Stimulated activated CD4-positive, alpha-beta T cell treated with anti-CD3 and anti-CD28 coated beads, Interleukin-1b, Interleukin-23, amount 100 ng/mL, for 4 hours (primary cell): ENCODE data around the gene CALML3.

ENCODE experiments used
- DNase-seq, 2 donors: peaks; one replicate each; pipeline ENCODE4 v3.0.0-alpha.2; 2020; ENCODE audit warnings: low read depth in 2 of 2

Gene CALML3

DNA sequence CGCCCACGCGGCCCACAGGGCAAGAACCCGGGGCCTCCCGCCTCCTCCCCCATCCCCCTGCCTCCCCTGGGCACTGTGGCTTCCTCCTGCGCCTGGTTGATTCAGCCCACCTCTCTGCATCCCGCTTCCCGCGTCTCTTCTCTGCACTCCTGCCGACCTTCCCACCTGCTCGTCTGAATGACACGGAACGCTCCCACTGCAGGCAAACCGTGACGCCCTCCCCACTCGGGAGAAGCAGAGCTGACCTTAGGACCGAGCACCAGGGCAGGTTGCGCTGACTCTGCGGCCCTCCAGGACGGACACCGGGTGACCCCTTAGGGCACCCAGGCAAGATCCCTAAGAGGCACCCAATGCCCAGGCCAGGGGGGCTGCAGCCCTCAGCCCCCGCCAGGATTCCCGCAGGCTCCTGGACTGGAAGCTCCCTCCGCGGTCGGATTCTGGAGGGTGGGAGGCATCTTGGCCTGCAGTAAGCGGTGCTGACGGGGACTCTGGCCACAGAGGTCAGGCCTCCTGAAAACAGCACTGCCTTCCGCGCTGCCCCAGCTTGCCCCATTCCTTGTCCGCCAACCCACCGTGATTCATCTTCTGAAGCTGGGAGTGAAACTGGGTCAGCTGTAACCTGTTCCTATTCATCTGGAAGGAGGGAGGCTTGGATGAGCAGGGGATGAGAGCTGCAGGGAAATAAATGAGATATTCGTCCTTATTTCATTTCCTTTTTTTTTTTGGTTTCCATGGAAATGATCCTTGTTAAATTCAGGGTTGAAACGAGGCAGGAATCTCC lies 990 bp downstream of the CALML3 start:
- no peak for DNase-seq

DNA sequence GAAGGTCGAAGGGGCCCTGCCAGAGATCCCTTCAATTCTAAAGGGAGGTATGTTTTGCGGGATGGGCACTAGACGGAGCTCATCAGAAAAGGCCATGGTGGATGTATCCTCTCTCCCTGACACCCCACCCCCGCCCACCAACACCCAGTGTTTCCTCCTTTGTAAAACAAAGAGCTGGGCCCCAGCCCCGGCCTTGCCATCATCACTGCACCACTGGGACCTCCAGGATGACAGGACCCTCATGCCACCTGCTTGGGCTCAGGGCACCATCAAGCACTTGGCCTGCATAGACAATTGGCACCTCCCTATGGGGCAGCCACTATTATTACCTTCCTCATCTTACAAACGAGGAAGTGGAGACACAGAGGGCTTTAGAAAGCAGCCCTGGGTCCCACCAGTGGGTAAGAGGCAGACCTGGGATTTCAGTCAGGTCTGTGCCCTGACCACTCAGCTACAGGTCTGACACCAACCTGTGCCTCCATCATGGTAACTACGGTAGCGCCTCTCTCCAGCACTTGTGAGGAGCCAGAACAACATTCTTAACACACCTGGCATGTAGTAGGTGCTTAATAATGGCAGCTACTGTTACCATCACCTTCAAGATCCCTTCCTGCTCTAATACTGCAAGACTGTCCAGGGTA lies 2.0 kb downstream of the CALML3 start:
- no peak for DNase-seq

DNA sequence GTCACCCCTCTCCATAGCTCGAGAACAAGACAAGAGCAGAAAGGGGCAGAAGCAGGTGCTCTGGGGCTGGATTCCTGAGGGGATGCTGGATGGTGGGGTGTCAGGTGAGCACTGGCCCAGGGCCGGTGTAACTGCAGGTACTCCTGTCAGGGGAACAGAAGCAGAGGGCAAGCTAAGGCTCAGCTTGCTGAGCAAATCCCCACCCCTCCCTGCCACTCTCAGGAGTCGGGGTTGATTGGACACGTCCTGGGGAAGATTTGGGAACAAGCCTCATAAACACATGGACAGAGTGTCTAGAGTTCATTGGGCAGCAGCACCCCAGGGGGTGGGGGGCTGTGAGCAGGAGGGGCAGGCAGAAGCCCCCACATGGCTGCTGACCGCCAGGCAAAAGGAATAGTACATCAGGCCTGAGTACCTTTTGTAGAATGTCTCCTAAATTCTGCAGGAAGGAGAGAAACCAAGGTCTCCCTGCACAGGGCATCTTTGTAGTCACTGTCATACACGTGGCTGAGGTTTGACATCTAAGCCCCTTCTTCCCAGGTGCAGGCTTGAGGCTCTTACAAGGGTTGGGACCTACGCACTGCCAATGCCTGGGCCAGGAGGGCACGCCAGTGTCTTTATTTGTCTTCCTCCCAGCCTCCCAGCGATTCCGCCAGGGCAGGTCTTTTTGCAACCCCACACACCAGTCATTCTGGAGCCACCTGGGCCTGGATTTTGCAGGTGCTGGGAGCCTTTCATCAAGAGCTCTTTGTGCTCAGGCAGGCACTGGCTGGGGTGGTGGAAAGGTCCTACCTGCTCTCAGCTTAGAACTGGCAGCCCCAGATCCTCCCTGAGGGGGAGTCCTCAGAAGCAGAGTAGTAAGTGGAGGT lies 2.8 kb downstream of the CALML3 start:
- no peak for DNase-seq

DNA sequence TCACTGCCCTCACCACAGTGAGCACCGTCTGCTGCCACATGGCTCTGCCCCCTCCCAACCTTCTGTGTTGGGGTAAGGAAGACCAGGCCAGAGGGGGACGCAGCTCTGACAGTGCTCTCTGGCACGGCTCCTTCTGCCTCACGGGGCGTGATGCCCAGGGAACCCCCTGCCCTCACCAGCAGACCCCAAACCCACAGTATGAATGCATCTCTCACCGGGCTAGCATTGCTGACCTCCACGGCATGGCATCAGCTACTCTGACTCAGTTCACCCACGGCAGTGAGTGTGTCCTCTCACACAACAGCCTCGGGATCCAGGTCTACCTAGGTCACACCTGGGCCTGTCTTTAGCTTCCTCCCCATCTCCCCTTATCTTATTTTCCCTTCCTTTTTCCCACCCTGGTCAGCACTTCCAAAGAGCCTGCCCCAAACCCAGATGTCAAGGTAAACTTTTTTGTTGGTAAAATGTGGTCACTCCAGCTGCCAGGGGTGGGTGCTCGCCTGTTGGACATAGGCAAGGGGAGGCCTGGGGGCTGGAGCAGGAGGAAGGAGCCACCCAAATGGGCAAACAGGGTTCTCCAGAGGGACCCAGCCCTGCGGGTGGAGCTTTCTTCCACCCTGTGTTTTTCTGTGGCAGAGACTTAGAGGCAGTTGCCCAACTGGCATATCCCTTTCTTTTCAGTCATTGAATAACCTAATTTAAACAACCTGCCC lies 4.4 kb downstream of the CALML3 start:
- DNase-seq = no peak

DNA sequence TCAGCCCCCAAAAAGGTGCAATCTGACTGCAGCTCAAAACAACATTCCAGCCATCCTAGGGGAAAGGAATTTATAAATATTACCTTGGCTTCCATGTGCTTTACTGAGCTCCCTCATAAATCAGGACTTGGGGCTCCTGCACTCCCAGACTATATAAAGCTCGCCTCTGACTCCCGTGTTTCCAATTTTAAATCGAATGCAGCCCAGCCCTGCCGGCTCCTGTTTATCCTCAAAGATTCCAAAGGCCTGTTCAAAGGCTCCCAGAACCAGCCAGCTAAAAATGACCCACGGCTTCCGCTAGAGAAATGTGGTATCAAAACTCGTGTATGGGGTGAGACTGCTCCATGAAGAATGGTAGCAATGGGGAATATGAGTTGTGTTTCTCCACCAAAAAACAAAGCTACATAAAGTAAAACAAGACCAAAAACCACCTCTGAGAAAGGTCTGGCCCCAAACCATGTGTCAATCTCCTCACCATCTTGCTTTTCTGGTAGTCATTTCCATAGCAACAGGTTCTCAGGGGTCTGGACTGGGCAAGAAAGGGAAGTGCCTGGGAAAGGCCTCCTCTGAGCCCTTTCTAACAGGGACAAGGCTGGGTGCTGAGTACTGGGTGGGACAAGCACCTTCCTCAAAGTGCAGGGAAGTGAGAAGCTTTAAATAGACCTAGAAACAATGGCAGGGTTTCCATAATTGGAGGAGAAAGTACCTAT lies 5.1 kb downstream of the CALML3 start:
- no peak for DNase-seq

DNA sequence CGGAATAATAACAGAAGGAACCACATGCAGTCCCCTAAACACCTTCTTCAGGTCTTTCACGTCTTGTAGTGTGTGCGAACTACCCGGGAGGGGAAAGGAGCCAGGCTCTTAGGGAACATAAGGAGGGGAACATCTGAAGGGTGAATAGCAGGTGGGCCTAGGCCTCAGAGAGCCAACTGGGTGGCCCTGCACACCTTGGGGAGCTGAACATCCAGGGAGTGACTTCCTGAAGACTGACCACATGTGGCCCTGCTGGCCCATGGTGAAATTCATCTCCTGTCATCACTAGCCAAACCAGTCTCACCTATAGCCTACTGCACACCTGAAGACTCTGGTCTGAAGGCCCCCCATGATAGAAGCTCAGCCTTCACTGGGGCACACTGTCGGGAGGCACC lies 5.6 kb downstream of the CALML3 start:
- no peak for DNase-seq

DNA sequence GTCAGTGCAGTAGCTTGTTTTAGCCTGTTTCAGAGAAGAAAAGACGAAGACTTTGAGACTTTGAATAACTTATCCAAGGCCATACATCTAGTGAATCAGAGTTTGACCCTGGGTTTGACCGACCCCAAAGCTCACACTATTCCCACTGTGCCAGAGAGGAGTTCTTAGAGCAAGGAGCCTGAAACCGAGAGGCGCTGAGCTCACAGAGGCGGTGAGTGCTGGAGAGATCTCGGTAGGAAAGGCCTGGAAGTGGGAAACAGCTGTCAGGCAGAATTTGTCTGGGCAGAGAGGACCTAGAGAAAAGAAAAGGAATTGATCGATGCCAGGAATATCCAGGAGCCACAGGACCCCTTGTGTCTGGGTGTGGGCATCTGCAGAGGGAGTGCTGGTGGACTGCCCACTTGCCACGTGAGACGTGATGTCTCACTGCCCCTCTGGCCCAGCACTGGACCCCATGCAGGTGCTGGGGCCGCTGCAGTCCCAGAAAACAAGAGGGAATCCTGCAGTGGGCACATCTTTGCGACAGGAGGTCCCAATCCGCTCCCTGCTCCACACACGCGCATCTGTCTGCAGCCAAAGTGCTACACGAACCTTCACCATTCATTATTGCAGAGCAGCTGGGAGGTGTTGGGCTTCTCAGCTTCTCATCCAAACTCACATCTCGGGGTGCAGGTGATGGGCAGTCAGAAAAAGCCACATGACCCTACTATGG lies 6.2 kb downstream of the CALML3 start:
- DNase-seq = no peak

DNA sequence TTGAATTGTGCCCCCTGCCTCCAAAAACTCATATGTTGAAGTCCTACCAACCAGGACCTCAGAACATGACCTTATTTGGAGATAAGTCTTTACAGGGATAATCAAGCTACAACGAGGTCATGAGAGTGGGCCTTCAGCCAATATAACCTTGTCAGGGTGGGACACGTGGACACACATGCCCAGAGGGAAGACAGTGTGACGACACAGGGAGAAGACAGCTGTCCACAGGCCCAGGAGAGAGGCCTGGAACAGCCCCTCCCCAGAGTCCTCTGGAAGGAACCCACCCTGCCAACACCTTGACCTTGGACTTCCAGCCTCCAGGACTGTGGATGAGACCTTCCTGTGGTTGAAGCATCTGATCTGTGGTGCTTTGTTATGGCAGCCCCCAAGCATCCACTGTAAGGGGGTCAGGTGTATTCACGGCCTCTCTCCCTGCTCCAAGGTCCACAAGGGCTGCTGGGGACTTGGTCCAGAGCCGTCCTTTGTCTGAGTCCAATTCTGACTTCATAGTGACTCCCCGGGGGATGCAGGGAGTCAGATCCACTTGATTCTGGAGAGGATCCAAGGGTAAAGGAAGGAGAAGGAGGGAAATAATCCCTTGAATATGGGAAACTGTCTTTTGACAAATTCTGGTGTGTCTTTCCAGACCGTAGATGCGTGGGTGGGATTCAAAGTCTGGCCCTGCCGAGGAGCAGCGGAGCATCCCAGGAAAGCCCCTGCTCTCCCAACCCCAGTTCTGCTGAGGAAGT lies 7.0 kb downstream of the CALML3 start:
- no peak for DNase-seq

DNA sequence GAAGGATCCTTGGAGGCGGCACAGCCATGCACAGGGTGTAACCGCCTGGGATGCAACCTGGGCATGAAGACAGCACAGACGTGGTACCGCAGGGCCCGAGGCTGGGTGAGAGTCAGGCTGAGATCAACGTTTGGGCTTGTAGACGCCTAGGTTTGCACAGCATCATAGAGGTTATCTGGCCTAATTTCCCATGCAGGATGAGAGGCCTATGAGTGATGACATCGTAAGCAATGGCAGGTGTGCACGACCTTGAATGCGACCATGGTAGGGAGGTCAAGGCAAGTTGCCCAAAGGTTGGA lies 7.5 kb downstream of the CALML3 start:
- DNase-seq = no peak

DNA sequence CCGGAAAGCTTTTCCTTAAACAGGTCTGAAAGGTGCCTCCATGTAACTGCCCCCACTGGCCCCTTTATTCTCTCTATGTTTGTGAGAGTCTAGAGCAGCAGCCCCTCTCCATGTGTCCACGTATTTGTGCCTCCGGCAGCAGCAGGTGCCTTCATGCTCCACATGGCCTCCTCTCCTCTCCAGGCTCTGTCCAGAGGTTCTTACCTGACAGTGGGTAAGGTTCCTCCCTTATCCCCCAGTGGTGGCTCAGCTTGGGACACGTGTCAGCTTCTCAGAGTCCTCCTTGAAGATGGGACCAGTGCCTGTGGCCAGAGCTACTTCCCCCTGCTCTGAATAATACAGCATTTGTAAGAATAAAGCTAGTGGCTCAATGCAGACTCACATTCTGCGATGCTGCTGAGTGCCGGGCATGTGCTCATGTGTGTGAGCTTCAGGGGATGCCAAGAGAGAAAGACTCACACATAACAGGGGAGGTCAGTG lies 7.9 kb downstream of the CALML3 start:
- no peak for DNase-seq

DNA sequence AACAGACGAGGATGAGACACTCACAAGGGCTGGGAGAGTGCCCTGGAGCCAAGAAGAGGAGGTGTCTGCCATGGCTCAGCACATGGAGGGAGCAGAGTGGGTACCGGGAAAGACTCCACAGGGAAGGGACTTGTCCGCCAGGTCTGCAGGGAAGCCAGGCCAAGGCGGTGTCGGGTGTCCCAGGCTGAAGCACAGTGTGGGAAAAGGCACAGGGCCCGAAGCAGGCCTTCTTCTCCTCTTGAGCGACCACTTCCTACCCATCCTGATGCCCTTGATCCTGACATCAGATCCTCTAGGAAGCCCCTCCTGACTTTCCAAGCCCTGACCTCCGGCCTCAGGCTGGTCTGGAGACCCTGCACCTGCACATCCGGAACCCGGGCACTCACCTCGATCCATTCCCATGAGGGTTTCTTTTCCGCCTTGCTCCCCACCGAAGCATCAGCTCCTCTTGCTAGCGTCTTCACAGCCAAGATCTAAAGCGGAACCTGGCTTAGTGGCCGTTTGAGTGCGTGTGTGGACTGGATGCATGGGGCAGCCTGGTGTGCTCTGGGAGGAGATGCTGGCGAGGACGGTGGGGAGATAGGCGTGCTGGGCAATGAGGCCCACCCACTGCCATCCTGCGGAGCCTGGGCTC lies 8.5 kb downstream of the CALML3 start:
- no peak for DNase-seq

DNA sequence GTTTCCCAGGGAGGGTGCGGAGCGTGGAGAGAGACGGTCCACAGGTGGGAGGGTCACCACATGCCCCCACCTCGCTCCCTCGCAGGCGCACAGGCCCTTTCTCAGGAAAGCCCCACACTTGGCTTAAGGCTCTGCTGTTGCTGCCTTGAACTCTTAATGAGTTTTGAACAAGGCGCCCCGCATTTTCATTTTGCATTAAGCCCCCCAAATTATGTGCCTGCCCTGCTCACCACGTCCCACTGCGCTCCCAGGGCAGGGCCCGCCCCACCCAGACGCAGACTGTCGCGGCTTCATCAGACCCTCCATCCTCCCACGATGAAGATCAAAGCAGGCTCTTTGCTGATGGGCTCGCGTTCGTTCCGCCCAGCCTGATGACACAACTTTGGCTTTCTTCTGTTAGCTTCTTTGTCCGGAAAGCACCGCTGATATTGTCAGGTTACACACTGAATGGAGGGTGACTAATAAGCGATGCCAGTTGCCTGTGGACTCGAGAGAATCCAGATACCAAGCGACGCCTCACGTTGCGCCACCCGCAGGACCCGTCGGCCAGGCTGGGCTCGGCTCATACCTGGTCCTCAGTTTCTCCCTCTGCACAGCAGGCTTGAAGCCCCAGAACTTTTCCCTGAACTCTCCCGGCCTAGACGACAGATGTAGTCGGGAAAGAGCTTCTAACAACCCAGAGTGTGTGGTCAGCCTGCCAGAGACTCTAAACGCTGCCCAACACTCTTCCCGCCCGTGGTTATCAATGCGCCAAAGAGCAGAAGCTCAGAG lies 9.5 kb downstream of the CALML3 start:
- DNase-seq = no peak

DNA sequence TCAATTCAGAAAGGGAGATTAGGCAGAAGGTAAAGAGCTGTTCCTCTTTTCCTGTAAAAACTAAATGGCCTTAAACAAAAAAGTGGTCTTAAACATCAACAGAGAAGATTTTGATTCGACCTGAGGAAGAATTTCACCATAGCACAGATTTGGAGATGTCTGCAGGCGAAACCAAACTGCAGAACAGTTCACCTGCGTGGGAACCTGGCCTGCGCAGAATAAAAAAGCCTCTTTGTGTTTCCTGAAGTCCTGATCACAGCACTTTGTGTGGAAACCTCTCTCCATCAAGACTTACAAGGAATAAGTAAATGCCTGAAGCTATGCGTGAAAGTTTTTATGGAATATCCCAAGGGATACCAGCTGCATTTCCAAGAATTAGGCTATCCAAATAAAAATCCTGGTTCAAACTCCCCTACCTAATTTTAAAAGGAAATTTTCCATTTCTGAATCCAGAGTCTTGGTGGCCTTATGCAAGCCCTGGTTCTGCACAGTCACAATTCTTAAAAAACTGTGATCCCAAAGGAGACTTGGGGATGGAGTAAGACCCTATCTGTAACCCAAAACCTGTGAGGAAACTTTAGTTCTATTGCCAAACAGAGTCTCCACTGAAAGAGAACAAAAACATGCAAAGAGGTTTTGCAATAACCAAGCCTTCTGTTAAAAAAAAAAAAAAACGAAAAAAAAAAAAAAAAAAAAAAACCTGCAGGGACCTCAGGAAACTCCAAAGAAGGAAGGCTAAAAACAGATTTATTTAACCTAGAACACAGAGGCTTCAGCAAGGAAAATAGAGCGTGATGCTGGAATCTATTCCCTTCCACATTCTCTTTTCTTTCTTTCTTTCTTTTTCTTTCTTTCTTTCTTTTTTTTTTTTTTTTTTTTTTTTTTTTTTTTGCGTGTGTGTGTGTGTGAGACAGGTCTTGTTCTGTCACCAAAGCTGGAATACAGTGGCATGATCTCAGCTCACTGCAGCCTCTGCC lies 10.4 kb downstream of the CALML3 start:
- DNase-seq = no peak

DNA sequence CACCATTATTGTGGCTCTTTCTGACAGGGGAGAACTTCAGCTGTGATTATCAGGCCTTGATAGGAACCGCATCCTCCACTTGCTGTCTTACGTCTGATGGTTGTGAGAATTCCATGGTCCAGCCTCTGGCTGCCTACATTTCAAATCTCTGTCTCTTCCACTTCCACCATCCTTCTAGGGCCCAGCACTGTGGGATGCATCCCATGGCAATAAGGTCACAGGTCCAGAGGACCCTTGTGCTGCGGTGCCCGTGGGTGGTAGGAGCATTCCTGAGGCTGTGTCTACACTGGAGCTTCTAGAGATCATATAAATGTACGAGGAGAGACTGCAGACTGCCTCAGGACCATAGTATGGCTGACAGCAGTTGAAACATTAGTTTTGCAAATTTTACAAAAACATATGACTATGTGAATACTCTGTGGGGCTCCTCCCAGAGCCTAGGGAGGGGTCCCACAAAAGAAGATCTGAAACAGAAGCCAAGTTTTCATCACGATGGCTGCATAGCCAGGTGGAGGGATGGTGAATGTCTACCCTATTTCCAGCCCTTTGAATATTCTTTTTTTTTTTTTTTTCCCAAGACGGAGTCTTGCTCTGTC lies 11.8 kb downstream of the CALML3 start:
- DNase-seq = no peak

DNA sequence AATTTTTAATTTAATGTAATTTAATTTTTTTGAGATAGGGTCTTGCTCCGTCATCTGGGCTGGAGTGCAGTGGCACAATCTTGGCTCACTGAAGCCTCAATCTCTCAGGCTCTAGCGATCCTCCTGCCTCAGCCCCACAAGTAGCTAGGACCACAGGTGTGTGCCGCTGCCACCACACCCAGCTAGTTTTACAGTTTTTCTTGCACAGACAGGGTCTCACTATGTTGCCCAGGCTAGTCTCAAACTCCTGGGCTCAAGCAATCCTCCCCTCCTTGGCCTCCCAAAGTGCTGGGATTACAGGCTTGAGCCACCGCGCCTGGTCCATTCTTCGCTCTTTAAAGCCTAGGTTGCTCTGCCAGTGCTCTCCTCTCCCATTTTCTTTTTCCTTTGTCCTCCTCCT lies 12.9 kb downstream of the CALML3 start:
- DNase-seq = no peak

DNA sequence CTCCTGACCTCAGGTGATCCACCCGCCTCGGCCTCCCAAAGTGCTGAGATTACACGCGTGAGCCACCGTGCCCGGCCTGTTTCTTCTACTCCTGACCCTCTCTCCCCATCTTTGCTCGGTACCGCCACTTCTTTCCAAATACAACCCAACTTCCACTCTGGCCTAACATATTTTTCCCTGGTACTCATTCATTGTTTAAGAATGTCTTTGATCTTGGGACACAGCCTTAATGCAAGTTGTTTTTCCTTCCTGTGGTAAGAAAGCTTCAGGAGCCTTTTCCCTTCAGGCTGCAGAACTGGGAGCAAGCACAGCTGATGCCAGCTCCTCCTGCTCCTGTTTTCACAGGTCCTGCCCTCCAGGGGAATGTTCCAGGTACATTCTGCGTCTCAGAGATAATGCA lies 13.7 kb downstream of the CALML3 start:
- no peak for DNase-seq
